ENCODE results near the gene FAIM2.

The FAIM2 gene

GRCh38 chr12:49824416-49824815, 79.3 kb downstream of the FAIM2 start:
- DNase-seq (ENCODE audit: low read depth), result no peak

GRCh38 chr12:49823951-49824350, 79.7 kb downstream of the FAIM2 start:
- no peak for DNase-seq (ENCODE audit: low read depth)

GRCh38 chr12:49823350-49823749, 80.3 kb downstream of the FAIM2 start:
- DNase-seq (ENCODE audit: low read depth), result no peak

GRCh38 chr12:49821373-49822287, 82.1 kb downstream of the FAIM2 start:
- DNase-seq (ENCODE audit: low read depth), result no peak

- no peak for DNase-seq (ENCODE audit: low read depth)
These were observed 83.9 kb downstream of the FAIM2 start for GRCh38 chr12:49819786-49820185.

- DNase-seq (ENCODE audit: low read depth), result no peak
These were observed 85.3 kb downstream of the FAIM2 start for GRCh38 chr12:49818241-49818895.

All from activated T-helper 9 cell treated with anti-CD3 and anti-CD28 coated beads, Interleukin-2, amount 50 U/mL, for 16 hours (primary cell).